ENCODE data around the gene SNX9.

- TF ChIP-seq CTCF (IDR thresholded peaks at IDR 0.05; ENCODE audit: low read depth, low read length): no peak
- no peak for TF ChIP-seq EZH2phosphoT487 (IDR thresholded peaks at IDR 0.05; ENCODE audit: low read depth)
These were observed 58.3 kb downstream of the SNX9 start for GRCh38 chr6:157881342-157881741.

Measured in OCI-LY3 (cell line).